VCaP (cell line): ENCODE data around the gene PAQR8.

Experiments used
- H3K27ac ChIP-seq: fragments of 450-650 bp; 2 replicates; pipeline ENCODE4 v1.5.1; 2017
- TF ChIP-seq, protein P1 (sequence below): fragments of 450-650 bp; conservative IDR thresholded peaks from 2 replicates; pipeline ENCODE4 v1.5.1; 2017; ENCODE audit warnings: mild to moderate bottlenecking, moderate library complexity

Gene PAQR8

DNA sequence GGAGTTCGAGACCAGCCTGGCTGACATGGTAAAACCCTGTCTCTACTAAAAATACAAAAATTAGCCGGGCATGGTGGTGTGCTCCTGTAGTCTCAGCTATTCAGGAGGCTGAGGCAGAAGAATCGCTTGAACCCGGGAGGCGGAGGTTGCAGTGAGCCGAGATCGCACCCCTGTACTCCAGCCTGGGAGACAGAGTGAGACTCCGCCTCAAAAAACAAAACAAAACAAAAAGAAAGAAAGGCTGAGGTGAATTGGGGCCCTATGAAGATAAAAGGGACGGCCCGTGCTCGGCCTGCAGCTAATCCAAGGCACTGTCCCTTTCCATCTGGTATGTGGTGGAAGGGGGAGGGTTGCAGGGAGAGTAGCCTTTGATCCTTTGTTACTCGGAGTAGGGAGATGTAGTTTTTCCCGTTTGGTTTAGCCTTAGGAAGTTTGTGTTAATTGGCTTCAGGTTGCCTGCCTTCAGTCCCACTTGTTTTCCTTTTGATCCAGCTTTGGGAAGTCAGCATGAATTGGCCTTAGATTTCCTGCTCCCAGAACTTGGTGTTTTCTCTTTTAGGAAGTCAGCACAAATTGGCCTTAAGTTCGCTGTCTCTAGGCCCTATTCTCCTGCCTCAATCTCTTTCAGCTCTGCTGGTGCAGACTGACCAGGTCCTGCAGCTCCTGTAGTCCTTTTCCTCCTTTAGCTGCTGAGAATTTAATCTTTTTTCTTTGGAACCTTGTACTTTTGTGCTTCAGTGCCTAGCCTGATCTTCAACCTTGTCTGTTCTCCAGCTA is 36.1 kb upstream of the PAQR8 start:
- H3K27ac ChIP-seq: no peak overlapping the region
- TF ChIP-seq, protein P1, sequence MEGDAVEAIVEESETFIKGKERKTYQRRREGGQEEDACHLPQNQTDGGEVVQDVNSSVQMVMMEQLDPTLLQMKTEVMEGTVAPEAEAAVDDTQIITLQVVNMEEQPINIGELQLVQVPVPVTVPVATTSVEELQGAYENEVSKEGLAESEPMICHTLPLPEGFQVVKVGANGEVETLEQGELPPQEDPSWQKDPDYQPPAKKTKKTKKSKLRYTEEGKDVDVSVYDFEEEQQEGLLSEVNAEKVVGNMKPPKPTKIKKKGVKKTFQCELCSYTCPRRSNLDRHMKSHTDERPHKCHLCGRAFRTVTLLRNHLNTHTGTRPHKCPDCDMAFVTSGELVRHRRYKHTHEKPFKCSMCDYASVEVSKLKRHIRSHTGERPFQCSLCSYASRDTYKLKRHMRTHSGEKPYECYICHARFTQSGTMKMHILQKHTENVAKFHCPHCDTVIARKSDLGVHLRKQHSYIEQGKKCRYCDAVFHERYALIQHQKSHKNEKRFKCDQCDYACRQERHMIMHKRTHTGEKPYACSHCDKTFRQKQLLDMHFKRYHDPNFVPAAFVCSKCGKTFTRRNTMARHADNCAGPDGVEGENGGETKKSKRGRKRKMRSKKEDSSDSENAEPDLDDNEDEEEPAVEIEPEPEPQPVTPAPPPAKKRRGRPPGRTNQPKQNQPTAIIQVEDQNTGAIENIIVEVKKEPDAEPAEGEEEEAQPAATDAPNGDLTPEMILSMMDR: no peak

DNA sequence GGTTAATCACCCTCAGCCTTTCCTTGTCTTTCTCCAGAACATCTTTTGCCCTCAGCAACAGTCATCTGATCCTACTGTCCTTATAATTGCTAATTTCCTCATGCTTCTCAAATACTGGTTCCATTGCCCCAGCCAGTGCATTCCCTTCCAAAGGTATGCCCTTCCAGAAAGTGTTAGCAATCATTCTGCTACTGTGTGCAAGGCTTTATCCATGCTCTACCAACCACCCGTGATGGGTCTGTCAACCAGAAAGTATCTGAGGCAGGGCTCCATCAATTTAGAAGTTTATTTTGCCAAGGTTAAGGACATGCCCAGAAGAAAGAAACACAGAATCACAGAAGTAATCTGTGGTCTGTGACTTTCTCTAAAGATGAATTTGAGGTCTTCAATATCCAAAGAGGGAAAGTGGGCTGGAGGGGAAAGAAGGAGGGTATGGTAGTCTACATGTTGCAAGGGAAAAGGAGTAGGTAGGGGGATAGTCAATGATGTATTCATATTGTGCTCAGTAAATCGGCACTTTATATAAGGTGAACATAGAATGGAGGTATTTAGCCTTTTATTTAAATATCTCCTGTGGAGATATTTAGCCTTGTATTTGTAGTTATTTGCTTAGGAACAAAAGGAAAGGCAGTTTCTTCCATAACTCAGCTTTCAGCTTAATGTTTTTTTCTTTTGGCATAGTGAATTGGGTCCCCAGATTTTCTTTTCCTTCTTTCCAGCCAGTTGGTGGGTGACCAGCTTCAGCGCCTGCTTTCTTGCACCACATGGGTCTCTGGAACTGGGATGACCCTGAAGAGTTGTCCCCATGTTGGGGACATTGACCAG is 35.2 kb upstream of the PAQR8 start:
- no peak overlapping the region for H3K27ac ChIP-seq
- TF ChIP-seq, protein P1: no peak

- TF ChIP-seq, protein P1: no peak
- H3K27ac ChIP-seq: no peak overlapping the region
Observed at GRCh38 chr6:52328303-52328662, 33.7 kb upstream of the PAQR8 start.

DNA sequence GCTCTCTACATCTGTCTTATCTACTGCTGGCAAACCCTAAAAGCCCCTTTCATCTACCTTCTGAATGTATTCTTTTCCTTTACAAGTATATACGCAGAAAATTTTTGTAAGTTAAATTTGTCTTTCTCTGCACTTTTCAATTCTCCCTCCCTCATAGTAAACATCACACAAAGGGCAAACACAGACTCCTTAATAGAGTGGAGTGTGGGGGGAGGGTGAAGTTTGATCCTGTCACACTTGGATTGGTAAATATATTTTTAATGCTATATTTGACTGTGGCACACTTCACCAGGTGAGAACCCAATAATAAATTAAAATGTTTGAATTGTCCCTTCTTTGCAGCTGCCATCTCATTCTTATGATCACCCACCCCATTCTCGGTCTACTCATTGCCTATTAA is 33.2 kb upstream of the PAQR8 start:
- H3K27ac ChIP-seq: no peak overlapping the region
- TF ChIP-seq, protein P1: no peak

DNA sequence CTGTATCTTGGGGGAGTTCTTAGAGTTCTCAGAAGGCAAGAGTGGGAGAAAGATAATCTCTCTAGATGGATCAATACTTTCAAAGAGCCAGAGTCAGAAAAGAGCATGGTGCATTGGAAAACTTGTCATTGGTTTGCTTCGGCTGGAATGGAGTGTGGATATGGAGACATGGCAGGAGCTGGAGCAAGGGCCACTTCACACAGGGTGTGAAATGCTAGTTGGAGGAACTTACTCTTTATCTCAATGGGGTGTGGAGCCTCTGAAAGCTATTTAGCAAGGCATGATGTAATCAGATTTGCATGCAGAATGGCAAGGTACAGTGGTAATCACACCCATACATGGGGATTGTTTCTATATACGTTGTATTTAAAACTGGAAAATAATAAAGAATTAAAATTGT is 31.5 kb upstream of the PAQR8 start:
- no peak overlapping the region for H3K27ac ChIP-seq
- TF ChIP-seq, protein P1: no peak

GRCh38 chr6:52331793-52332457 is 30.0 kb upstream of the PAQR8 start:
- TF ChIP-seq, protein P1: no peak
- H3K27ac ChIP-seq: no peak overlapping the region

DNA sequence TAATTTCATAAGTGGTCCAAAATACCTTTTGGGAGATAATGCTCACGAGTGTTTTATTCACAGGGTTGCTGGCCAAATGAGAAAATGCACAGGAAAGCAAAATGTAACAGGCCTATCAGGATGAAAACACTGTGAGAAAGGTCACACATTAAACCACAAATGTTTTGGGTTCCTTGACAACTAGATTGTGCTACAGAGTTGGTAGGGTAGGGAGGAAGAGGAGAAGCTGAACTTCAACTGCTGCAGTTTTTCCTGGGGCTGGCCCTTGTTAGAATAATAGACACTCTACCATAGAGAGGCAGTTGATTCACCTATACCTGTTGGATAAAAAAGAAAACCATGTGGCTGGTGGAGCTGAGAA is 28.1 kb upstream of the PAQR8 start:
- TF ChIP-seq, protein P1: no peak
- H3K27ac ChIP-seq: no peak overlapping the region
